HAP-1 (cell line): ENCODE measurements around the gene PHYKPL.

Source experiments
- DNase-seq, 2 experiments: peaks; one replicate each; pipeline ENCODE4 v3.0.0-alpha.2; 2016 to 2020; ENCODE audit warnings: low spot score in 2 of 2
- H3K27me3 ChIP-seq: fragments of 250-450 bp; sonication (Bioruptor Pico); 2 replicates; pipeline ENCODE4 v1.5.1; 2020; ENCODE audit warnings: low read depth, mild to moderate bottlenecking, moderate library complexity
- H3K36me3 ChIP-seq: fragments of 250-450 bp; sonication (Bioruptor Pico); replicated peaks from 2 replicates; pipeline ENCODE4 v1.5.1; 2020; ENCODE audit warnings: mild to moderate bottlenecking
- H3K4me1 ChIP-seq: fragments of 250-450 bp; sonication (Bioruptor Pico); 2 replicates; pipeline ENCODE4 v1.5.1; 2020; ENCODE audit warnings: mild to moderate bottlenecking
- H3K4me3 ChIP-seq: fragments of 250-450 bp; sonication (Bioruptor Pico); 2 replicates; pipeline ENCODE4 v1.5.1; 2020; ENCODE audit warnings: mild to moderate bottlenecking, moderate library complexity
- H3K9me3 ChIP-seq: fragments of 250-450 bp; sonication (Bioruptor Pico); 2 replicates; pipeline ENCODE4 v1.5.1; 2020; ENCODE audit warnings: mild to moderate bottlenecking, moderate library complexity
- in situ Hi-C: fragments of 300-500 bp; cut with MboI; formaldehyde crosslinking; loops from 3 replicates; pipeline ENCODE4 v1.14.3; 2020; ENCODE audit warnings: low sequenced_read_pairs, inconsistent platforms, mixed read lengths

PHYKPL gene

DNA sequence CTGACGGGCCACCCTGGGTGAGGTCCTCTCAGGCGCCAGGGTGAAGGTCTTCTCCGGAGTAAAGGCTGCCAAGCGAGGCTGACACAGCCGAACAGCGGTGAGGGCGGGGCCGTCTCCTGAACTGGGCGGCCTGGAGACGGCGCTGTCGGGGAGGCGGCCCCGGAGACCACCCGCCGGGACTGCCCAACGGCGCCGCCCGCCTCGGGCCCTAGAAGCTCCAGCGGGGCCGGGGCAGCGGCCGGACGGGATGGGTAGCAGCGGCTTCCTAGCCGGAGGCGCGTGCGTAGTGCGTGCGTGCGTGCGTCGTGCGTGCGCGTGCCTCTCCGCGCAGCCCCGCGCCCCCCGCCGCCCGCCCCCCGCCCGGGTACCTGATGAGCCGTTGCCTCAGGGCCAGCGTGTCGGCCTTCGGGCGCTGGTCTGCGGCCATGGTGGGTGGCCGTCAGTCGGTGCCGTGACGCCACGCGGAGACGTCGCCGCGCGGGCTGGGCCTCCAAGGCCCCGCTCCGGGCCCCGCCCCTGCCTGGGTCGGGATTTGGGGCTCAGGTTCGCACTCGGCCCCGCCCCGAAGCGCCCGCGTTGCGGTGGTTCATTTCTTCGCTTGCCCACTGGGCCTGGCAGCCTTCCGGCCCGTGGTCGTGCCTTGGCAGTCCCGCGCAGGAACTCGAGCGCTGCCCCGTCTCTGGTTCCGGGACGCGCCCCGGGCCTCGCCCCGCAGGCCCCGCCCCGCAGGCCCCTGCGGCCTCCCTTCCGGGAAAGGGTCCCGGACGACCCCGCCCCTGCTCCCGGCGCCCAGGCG, at the start of gene PHYKPL:
Gene PHYKPL (minus strand): TSS at position 679 of the 796 bp plus-strand sequence. CDS start 252 bp downstream, at position 427.
- peak within 1 kb of the TSS; percentile 73 for H3K4me3 ChIP-seq
- peaks cover 8% of the 10 kb centered on the region for H3K4me1 ChIP-seq
- H3K36me3 ChIP-seq, result peaks cover 45% of the 10 kb centered on the region
- H3K9me3 ChIP-seq, result no peaks in the 10 kb centered on the region
- DNase-seq, result peak; percentile 59 to 80
- no peaks in the 10 kb centered on the region for H3K27me3 ChIP-seq
- in situ Hi-C loops, result no loop called here

- Histone ChIP-seq H3K4me1 (no peaks in the 10 kb centered on the region), H3K9me3 (peaks cover 7% of the 10 kb centered on the region), H3K4me3 (no peak overlapping the region), H3K36me3 (no peaks in the 10 kb centered on the region), H3K27me3 (no peaks in the 10 kb centered on the region)
- in situ Hi-C loops, result loop anchor here (5.0 kb wide), 1 partner anchor 310 kb away; the partner anchor contains the start of gene COL23A1
- DNase-seq, result no peak
Measured at GRCh38 chr5:178282391-178282790, 49.8 kb upstream of the PHYKPL start.

GRCh38 chr5:178281331-178281730, 48.7 kb upstream of the PHYKPL start:
- Histone ChIP-seq H3K9me3 (peaks cover 7% of the 10 kb centered on the region), H3K4me1 (no peaks in the 10 kb centered on the region), H3K27me3 (no peaks in the 10 kb centered on the region), H3K4me3 (no peak overlapping the region), H3K36me3 (no peaks in the 10 kb centered on the region)
- in situ Hi-C loops, result loop anchor here (5.0 kb wide), 1 partner anchor 311 kb away; the partner anchor contains the start of gene COL23A1
- no peak for DNase-seq

DNA sequence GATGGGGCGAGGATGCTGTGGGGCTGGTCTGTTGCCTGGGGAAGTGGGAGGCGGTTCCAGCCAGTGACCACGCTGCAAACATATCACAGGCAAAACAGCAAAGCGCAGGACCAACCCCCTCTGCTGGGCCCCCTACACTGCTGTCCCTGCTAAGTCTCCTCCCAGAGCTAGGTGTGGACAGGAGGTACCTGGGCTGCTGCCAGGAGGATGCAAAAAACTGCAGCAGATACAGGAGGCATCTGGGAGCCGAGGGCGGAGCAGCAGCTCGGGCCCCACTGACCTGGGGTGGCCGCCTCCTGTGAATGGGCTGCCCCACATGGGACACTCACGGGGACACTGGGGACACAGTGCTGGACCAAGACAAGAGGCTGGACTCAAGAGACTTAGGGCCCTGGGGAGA, 48.0 kb upstream of the PHYKPL start:
- Histone ChIP-seq H3K36me3 (no peaks in the 10 kb centered on the region), H3K4me3 (no peak overlapping the region), H3K27me3 (no peaks in the 10 kb centered on the region), H3K9me3 (peaks cover 7% of the 10 kb centered on the region), H3K4me1 (no peaks in the 10 kb centered on the region)
- in situ Hi-C loops, result loop anchor here (5.0 kb wide), 1 partner anchor 312 kb away; the partner anchor contains the start of gene COL23A1
- no peak for DNase-seq

DNA sequence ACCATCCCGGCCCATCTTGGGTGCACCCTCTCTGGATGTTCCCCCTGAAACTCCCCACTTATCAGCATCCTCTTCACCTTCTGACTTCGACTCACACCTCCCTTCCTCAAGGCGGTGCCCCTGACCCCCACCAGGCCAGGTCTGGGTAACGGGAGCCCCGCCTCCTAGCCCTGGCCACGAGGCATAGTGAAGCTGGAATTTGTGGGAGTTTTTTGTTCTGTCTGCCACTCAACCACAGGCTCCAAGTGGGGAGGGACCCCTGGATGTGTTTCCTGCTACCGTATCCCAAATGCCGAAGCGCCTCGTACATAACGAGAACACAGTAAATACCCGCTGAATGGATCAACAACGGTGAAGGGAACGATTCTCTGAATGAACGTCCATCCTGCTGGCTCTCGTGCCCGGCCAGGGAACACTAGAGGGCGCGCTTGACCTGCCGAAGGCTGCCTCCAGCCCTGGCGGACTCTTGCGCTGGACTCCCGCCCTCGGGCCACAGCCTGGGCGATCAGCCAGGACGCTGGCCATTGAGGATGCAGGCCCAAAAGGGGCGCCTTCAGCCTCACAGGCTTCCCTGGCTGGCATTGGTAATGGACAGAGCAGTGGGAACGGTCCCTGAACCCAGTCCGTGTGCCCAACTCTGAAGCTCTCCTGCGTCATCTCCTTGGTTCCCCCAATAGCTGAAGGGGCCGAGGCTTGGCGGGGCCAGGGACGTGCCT, 47.3 kb upstream of the PHYKPL start:
- peak; percentile 57 to 91 for DNase-seq
- in situ Hi-C loops, result loop anchor here (5.0 kb wide), 1 partner anchor 312 kb away; the partner anchor contains the start of gene COL23A1
- H3K4me1 ChIP-seq, result no peaks in the 10 kb centered on the region
- no peaks in the 10 kb centered on the region for H3K36me3 ChIP-seq
- H3K4me3 ChIP-seq, result no peak overlapping the region
- H3K27me3 ChIP-seq, result no peaks in the 10 kb centered on the region
- H3K9me3 ChIP-seq, result peaks cover 7% of the 10 kb centered on the region

GRCh38 chr5:178279026-178279722, 46.6 kb upstream of the PHYKPL start:
- Histone ChIP-seq H3K27me3 (no peaks in the 10 kb centered on the region), H3K36me3 (no peaks in the 10 kb centered on the region), H3K4me1 (no peaks in the 10 kb centered on the region), H3K4me3 (no peak overlapping the region), H3K9me3 (peaks cover 5% of the 10 kb centered on the region)
- in situ Hi-C loops, result no loop called here
- no peak for DNase-seq

- in situ Hi-C loops, result no loop called here
- DNase-seq, result no peak
- Histone ChIP-seq H3K27me3 (no peaks in the 10 kb centered on the region), H3K4me3 (no peak overlapping the region), H3K9me3 (no peaks in the 10 kb centered on the region), H3K4me1 (no peaks in the 10 kb centered on the region), H3K36me3 (no peaks in the 10 kb centered on the region)
Measured at GRCh38 chr5:178278358-178279023, 45.9 kb upstream of the PHYKPL start.

- no peak for DNase-seq
- Histone ChIP-seq H3K36me3 (no peaks in the 10 kb centered on the region), H3K27me3 (no peaks in the 10 kb centered on the region), H3K9me3 (no peaks in the 10 kb centered on the region), H3K4me3 (no peak overlapping the region), H3K4me1 (no peaks in the 10 kb centered on the region)
- in situ Hi-C loops, result no loop called here
Measured at GRCh38 chr5:178277866-178278265, 45.3 kb upstream of the PHYKPL start.

- no peak for DNase-seq
- no peaks in the 10 kb centered on the region for H3K4me1 ChIP-seq
- no peak overlapping the region for H3K4me3 ChIP-seq
- no peaks in the 10 kb centered on the region for H3K27me3 ChIP-seq
- H3K36me3 ChIP-seq, result no peaks in the 10 kb centered on the region
- in situ Hi-C loops, result no loop called here
- no peaks in the 10 kb centered on the region for H3K9me3 ChIP-seq
Measured at GRCh38 chr5:178277346-178277745, 44.7 kb upstream of the PHYKPL start.

DNA sequence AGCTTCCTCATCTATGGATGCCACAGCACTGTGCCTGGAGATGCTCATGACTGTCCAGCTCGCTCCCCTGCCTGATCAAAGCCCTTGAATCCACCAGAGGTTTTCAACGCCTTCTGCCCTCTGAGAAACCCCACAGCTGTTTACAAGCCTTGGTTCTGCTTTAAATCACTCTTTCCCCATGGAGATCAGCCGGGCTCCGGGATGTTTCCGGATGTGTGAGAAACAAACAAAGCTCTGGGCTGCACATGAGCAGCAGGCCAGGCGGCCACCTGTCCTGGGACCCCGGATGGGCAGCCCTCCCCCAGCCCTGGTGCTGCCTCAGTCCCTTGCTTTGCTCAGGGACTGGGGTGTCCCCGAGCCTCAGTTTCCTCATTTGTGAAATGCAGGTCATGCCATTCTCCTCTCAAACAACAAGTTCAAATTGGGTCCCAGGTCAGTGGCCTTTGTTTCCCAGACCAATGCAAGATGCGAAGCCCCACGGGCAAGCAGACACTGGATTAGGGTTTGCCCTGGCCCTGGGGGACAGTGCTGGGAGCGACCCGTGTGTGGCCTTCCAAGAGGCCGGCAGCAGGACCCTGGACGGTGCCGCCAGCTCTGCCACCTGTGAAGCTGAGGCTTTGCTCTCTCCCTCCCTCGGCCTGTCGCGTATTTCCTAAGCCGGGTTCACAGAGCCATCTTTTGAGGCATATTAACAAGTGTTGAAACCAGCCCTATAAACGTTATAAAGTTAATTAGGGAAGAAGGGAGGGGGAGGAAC, 42.4 kb upstream of the PHYKPL start:
- Histone ChIP-seq H3K27me3 (no peaks in the 10 kb centered on the region), H3K9me3 (no peaks in the 10 kb centered on the region), H3K36me3 (no peaks in the 10 kb centered on the region), H3K4me3 (no peak overlapping the region), H3K4me1 (no peaks in the 10 kb centered on the region)
- in situ Hi-C loops, result no loop called here
- DNase-seq, result no peak

GRCh38 chr5:178273665-178274541, 41.3 kb upstream of the PHYKPL start:
- in situ Hi-C loops, result no loop called here
- Histone ChIP-seq H3K36me3 (no peaks in the 10 kb centered on the region), H3K27me3 (no peaks in the 10 kb centered on the region), H3K9me3 (no peaks in the 10 kb centered on the region), H3K4me1 (no peaks in the 10 kb centered on the region), H3K4me3 (no peak overlapping the region)
- DNase-seq, result peak in 1 of 2 experiments; percentile 18

- no peak for DNase-seq
- Histone ChIP-seq H3K27me3 (no peaks in the 10 kb centered on the region), H3K36me3 (no peaks in the 10 kb centered on the region), H3K4me3 (no peak overlapping the region), H3K4me1 (no peaks in the 10 kb centered on the region), H3K9me3 (no peaks in the 10 kb centered on the region)
- in situ Hi-C loops, result no loop called here
Measured at GRCh38 chr5:178273041-178273440, 40.4 kb upstream of the PHYKPL start.
